ENCODE results near the gene TSNAX.
A peak's percentile ranks its signal among the peaks of the same experiment; 100 is the strongest.
"Not testable (repeated sequence)": the region's sequence is repeated elsewhere in the genome, so short reads cannot be mapped to it uniquely, and the experiment has no call there.

The TSNAX gene

DNA sequence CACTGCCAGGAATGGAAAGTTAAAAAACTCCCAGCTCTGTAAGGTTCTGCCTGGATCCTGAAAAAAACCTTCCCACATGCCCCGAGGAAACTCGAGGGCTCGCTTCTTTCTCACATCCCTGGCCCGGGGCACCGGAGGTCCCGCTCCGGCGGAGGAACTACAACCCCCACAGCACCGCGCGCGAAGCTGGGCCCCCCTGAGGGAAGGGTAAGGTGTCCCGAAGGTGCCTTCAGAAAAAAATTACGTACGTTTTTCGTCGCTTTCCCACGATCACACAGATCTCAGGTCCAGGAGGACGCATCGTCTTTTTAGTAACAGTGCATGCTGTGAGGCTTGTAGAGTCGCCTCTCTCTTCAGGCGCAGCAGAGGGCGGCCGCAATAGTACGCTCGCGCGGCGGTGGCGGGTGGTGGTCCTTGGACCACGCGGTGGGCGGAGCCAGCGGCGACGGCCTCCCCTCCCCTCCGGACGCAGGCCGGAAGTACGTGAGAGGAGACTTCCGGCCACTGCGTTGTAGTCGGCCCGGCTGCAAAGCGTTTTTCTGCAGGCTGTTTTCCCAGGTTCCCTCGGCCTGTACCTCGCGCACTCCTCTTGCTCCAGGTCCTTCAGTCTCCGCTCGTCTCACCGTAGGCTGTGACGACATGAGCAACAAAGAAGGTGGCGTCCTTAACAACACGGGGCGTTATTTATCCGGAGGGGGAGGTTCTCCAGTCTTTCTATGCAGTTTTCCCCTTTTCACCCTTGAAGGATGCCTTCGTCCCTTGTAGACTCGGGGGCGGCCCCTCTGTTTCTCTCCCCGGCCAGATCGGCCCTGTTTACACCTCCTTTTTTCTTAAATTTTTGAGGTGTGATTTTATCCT lies at the start of gene TSNAX:
TSS of gene TSNAX (plus strand) at position 498 of the 858 bp plus-strand sequence. CDS start at position 640, 142 bp downstream.
- peak; percentile 92 to 93 for DNase-seq

DNA sequence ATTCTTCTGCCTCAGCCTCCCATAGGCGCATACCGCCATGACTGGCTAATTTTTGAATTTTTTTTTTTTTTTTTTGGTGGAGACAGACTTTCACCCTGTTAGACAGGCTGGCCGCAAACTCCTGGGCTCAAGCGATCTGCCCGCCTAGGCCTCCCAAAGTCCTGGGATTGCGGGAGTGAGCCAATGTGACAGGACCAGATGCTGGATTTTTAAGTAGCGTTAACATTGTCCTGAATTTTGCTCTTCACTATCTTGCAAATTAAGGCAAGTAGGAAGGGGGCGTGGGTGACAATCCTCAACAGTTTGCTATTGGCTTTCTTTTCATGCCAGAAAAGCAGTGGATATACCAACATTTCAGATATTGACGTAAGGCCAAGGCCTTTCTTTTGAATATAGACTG lies 49.7 kb upstream of the TSNAX start:
- no peak for DNase-seq

- no peak for DNase-seq
Observed at GRCh38 chr1:231480008-231480407, 48.5 kb upstream of the TSNAX start.

- DNase-seq: no peak
Observed at GRCh38 chr1:231481289-231481688, 47.2 kb upstream of the TSNAX start.

GRCh38 chr1:231485029-231485784 lies 43.3 kb upstream of the TSNAX start:
- DNase-seq: no peak

GRCh38 chr1:231487019-231487418 lies 41.5 kb upstream of the TSNAX start:
- DNase-seq: no peak

DNA sequence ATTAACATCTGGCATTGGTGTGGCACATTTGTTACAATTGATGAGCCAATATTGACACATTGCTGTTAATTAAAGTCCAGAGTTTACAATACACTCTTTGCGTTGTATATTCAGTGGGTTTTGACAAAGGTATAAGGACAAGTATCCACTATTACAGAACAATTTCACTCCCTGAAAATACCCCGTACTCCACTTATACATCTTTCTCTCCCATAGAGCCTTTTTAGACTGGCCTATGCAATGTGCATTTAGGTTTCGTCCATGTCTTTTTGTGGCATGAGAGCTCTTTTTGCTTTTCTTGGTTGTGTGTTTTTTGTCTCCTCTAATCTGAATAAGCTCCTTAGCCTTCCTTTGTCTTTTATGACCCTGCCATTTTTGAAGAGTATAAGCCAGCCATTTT lies 40.6 kb upstream of the TSNAX start:
- DNase-seq: no peak

GRCh38 chr1:231493421-231494185 lies 34.9 kb upstream of the TSNAX start:
- no peak for DNase-seq

DNA sequence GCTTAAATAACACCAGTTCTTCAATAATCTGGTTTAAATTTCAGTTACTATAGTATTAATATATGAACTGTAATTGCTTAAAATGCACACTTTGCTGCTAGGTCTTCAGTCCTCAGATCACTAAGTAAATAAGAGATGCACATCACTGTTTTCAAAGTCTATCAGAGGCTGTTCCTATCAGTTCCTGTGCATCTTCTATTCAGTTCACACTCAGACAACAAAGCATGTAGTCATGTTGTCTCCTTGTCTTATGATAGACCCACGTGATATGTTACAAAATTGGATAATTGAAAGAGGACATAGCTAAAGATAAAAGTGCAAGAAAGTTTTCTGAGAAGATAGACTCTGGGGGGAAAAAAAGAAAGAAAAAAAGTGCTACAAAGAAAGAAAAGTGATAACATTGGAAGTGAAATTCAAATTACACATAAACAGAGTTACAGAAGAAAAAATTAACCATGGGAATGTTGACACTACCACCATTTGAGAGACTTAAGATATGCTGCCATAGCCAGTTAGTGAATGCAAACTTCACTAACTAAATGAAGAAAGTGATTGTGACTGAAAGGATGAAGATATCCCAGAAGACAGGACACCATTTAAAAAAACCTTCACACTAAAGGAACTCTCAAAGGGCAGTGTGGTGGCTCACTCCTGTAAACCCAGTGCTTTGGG lies 33.9 kb upstream of the TSNAX start:
- no peak for DNase-seq

DNA sequence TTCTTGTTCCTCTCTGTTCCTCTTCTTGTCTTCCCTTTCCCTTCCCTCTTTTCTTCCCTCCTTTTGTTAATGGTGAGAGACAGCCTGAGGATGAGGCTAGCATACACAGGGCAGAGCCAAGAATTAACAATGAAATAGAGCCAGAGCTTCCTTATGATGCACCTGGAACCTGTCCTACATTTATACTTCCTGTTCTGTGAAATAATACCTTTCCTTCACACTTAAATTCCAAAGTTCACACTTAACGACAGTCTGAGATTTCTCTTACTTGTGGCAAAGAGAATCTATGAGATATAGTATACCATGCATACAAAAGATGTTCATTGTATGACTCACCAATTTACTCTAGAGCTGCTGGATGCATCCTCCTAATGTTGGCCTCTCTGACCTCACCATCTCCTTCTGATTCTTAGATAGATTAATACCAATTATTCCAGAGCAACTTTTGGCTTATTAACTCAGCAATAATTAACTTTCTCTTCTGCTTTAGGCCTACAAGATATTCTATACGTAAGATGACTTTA lies 30.8 kb upstream of the TSNAX start:
- DNase-seq: no peak

- no peak for DNase-seq
Observed at GRCh38 chr1:231499148-231499763, 29.2 kb upstream of the TSNAX start.

- DNase-seq: no peak
Observed at GRCh38 chr1:231500666-231501065, 27.8 kb upstream of the TSNAX start.

- not testable (repeated sequence) for DNase-seq
Observed at GRCh38 chr1:231503168-231503567, 25.3 kb upstream of the TSNAX start.

- no peak for DNase-seq
Observed at GRCh38 chr1:231507476-231508355, 20.8 kb upstream of the TSNAX start.

DNA sequence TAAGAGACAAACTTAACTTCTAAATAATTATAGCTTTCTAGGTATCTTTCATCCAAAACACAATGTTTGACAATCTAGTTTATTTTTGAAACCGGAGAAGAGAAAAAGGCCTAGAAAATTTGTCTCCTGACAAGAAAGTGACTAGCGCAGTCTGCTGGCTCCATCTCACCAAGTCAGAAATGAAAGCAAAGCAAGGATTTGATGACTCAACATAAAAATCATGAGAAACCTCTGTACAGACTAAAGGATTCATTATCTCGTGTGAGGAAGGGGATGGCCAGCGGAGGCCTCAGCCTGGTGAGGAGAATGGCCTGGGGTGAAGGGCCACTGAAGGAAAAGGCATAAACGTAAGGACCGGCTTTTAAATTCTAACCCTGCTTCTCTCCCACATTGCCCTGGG lies 20.0 kb upstream of the TSNAX start:
- DNase-seq: no peak

DNA sequence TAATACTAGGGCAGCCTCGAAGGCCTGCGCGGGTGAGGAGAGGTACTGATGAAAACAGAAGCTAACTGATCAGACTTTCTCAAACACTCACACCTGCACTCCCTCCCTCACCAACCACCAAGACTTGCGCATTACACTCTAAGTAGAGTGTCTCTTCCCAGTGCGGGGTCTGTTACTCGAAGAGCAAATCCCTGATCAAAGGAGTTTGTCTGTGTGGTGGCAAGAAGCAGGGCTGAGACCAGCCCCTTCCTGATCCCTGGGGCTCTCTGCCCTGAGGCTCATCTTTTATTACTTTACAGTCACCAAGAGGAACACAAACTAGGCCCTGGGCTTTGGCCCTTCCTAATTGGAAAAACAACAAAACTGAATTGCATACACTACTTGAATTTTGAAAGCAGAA lies 19.5 kb upstream of the TSNAX start:
- no peak for DNase-seq

DNA sequence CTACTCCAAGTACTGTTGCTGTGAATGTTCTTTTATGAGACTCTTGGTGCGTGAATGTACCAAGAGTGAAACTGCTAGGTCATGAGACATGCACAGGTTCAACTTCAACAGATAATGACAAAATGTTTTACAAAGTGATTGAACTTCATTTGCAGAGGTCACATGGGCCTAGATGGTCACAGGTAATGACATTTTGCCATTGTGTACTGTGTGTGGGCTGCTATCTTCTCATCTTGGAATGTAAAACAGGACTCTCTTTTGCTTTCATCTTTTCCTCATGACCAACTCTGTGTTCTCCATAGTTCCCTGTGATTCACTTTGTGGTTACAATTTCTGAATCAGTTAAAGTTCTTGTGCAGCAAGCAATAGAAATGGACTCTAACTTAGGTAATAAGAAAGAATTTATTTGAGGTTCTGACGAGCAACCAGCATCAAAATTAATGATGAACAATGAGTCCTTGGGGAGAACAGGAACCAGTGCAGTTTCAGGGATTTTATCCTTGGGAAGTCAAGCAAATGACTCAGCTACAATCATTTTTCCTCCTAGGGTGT lies 16.2 kb upstream of the TSNAX start:
- DNase-seq: no peak

- DNase-seq: peak in 1 of 2 donors; percentile 11
Observed at GRCh38 chr1:231515748-231516147, 12.7 kb upstream of the TSNAX start.

- no peak for DNase-seq
Observed at GRCh38 chr1:231517076-231517475, 11.4 kb upstream of the TSNAX start.

- DNase-seq: no peak
Observed at GRCh38 chr1:231518485-231519034, 9.9 kb upstream of the TSNAX start.
